Endodermal cell (in vitro differentiated cells): ENCODE measurements around the gene BCDIN3D. TPM values are rescaled to one million over a fixed set of nuclear protein-coding genes. Genes with fewer than 3 reads are reported as not detected.

Experiments
- DNase-seq: peaks from one replicate; pipeline ENCODE4 v3.0.0-alpha.2; 2017
- H3K27ac ChIP-seq: 2 replicates; pipeline ENCODE4 v1.5.1; 2013; ENCODE audit warnings: mild to moderate bottlenecking, low read depth, low read length, moderate library complexity
- H3K27me3 ChIP-seq: 2 replicates; pipeline ENCODE4 v1.6.1; 2013; ENCODE audit warnings: mild to moderate bottlenecking, low read length, moderate library complexity; ENCODE audit not compliant: insufficient read depth, control insufficient read depth, poor library complexity, severe bottlenecking
- H3K36me3 ChIP-seq: 2 replicates; pipeline ENCODE4 v1.7.0; 2013; ENCODE audit warnings: mild to moderate bottlenecking, low read length, moderate library complexity; ENCODE audit not compliant: control insufficient read depth, insufficient read depth
- H3K4me1 ChIP-seq: one replicate; pipeline ENCODE4 v1.7.0; 2013; ENCODE audit warnings: low read length; ENCODE audit not compliant: control insufficient read depth, insufficient read depth
- H3K4me3 ChIP-seq: 2 replicates; pipeline ENCODE4 v1.5.1; 2013; ENCODE audit warnings: mild to moderate bottlenecking, low read length, moderate library complexity
- H3K9ac ChIP-seq: 2 replicates; pipeline ENCODE4 v1.6.1; 2013; ENCODE audit warnings: mild to moderate bottlenecking, low read length, moderate library complexity; ENCODE audit not compliant: poor library complexity, severe bottlenecking; ENCODE audit errors: extremely low read depth
- H3K9me3 ChIP-seq: 2 replicates; pipeline ENCODE4 v1.6.1; 2013; ENCODE audit warnings: mild to moderate bottlenecking, low read length, moderate library complexity; ENCODE audit not compliant: control insufficient read depth
- H3K27ac Mint-ChIP-seq: 2 replicates; pipeline ENCODE4 v1.8.0; 2020; ENCODE audit warnings: mixed read lengths
- H3K27me3 Mint-ChIP-seq: 2 replicates; pipeline ENCODE4 v1.8.0; 2021; ENCODE audit warnings: mild to moderate bottlenecking, mixed read lengths; ENCODE audit not compliant: insufficient read depth
- H3K36me3 Mint-ChIP-seq: 2 replicates; pipeline ENCODE4 v1.8.0; 2020; ENCODE audit warnings: low read depth, mixed read lengths
- H3K4me1 Mint-ChIP-seq: 2 replicates; pipeline ENCODE4 v1.8.0; 2020; ENCODE audit warnings: mixed read lengths
- H3K4me3 Mint-ChIP-seq: 2 replicates; pipeline ENCODE4 v1.8.0; 2020; ENCODE audit warnings: mild to moderate bottlenecking, moderate library complexity, mixed read lengths
- H3K9me3 Mint-ChIP-seq: 2 replicates; pipeline ENCODE4 v1.8.0; 2020; ENCODE audit warnings: mild to moderate bottlenecking, mixed read lengths
- WGBS, 2 experiments: methylation state at CpG; one replicate each; pipeline versions ENCODE4 v1.1.5 to v1.1.7; 2013; ENCODE audit warnings: missing lambda C conversion rate in 2 of 2, mixed read lengths in 1 of 2; ENCODE audit not compliant: insufficient coverage in 1 of 2, insufficient read length in 1 of 2; 5-methylcytosine and 5-hydroxymethylcytosine counted together
- total RNA-seq, 2 donors: library from RNA; stranded (reverse); fragmentation: NEBNext Ultra II Directional in 1 of 2; extraction: Animal tissue kit (Norgen Biotek cat#: 25700) in 1 of 2; gene quantifications; 2 replicates in 1 of 2; 3 replicates in 1 of 2; pipeline ENCODE4 v1.2.1, GENCODE V29; 2021
- TF ChIP-seq, protein P1 (sequence below): fragments of 200-600 bp; sonication (generic); conservative IDR thresholded peaks from 2 replicates; pipeline ENCODE4 v1.5.0; 2021; ENCODE audit warnings: antibody characterized with exemption, mild to moderate bottlenecking

BCDIN3D gene
- total RNA-seq, 2 donors from 2014 or later: 2.8 to 3.8 TPM

DNA sequence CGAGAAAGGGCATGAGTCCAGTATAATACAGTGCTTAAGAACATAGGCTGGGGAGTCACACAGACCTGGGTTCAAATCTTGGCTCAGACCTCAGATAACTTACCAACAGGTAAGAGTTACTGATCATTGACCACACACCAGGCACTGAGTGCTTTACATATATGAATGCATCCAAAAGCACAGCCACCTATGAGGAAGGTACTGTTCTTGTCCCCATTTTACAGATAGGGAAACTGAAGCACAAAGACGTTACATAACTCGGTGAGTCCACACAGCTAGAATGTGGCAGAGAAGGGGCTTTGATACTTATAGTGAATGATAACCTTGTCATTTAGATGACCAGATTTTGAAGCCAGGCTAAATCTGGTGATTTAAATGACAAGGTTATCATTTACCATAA is 33.2 kb upstream of the BCDIN3D start:
- Mint-ChIP-seq H3K4me1 (no peaks in the 10 kb centered on the region), H3K27me3 (peaks cover 3% of the 10 kb centered on the region)
- WGBS, 2 experiments: 88 to 91% methylated on average over 3 of the region's 3 CpGs

DNA sequence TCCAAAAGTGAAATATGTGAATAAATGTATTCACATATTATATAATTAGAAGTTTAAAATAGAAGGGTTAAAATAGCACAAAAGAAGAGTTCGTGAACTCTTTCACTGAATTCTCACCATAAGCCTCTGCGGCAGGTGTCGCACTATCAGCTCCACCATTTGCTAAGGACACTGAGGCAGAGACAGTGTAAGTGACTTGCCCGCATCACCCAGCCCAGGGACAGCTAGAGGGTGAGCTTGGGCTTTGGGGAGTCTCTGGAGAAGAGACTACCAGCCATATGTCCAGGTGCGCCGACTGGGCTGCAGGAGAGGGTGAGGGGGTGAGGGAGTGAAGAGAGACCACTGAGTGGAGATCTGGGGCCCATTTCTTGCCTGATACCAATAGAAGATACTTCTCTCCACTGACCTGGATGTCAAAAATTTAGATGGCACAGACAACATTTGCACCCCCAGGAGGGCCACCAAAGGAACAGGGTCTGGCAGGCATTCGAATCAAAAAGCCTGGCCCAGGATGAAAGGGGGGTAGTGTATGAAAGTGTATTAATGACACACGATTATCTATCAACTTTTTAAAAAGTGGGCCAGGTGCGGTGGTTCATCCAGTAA is 32.3 kb upstream of the BCDIN3D start:
- TF ChIP-seq, protein P1, sequence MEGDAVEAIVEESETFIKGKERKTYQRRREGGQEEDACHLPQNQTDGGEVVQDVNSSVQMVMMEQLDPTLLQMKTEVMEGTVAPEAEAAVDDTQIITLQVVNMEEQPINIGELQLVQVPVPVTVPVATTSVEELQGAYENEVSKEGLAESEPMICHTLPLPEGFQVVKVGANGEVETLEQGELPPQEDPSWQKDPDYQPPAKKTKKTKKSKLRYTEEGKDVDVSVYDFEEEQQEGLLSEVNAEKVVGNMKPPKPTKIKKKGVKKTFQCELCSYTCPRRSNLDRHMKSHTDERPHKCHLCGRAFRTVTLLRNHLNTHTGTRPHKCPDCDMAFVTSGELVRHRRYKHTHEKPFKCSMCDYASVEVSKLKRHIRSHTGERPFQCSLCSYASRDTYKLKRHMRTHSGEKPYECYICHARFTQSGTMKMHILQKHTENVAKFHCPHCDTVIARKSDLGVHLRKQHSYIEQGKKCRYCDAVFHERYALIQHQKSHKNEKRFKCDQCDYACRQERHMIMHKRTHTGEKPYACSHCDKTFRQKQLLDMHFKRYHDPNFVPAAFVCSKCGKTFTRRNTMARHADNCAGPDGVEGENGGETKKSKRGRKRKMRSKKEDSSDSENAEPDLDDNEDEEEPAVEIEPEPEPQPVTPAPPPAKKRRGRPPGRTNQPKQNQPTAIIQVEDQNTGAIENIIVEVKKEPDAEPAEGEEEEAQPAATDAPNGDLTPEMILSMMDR: no peak
- Mint-ChIP-seq H3K27ac (no peak overlapping the region), H3K36me3 (no peaks in the 10 kb centered on the region), H3K9me3 (peaks cover 14% of the 10 kb centered on the region), H3K27me3 (peaks cover 5% of the 10 kb centered on the region), H3K4me3 (no peak overlapping the region), H3K4me1 (no peaks in the 10 kb centered on the region)
- Histone ChIP-seq H3K9ac (no peak overlapping the region), H3K9me3 (no peaks in the 10 kb centered on the region), H3K4me3 (no peak overlapping the region), H3K36me3 (no peaks in the 10 kb centered on the region), H3K27ac (no peak overlapping the region), H3K4me1 (no peaks in the 10 kb centered on the region), H3K27me3 (no peaks in the 10 kb centered on the region)
- DNase-seq: peak; percentile 38
- WGBS, 2 experiments: 92 to 98% methylated on average over 9 of the region's 9 CpGs

More for the DNA sequence above, 33.2 kb upstream of the BCDIN3D start:
- Mint-ChIP-seq H3K36me3 (no peaks in the 10 kb centered on the region), H3K27ac (no peak overlapping the region), H3K4me3 (no peak overlapping the region), H3K9me3 (peaks cover 14% of the 10 kb centered on the region)
- Histone ChIP-seq H3K36me3 (no peaks in the 10 kb centered on the region), H3K9ac (no peak overlapping the region), H3K4me1 (no peaks in the 10 kb centered on the region), H3K27ac (no peak overlapping the region), H3K9me3 (no peaks in the 10 kb centered on the region), H3K4me3 (no peak overlapping the region), H3K27me3 (no peaks in the 10 kb centered on the region)
- peak; percentile 33 for DNase-seq
- TF ChIP-seq, protein P1: no peak

DNA sequence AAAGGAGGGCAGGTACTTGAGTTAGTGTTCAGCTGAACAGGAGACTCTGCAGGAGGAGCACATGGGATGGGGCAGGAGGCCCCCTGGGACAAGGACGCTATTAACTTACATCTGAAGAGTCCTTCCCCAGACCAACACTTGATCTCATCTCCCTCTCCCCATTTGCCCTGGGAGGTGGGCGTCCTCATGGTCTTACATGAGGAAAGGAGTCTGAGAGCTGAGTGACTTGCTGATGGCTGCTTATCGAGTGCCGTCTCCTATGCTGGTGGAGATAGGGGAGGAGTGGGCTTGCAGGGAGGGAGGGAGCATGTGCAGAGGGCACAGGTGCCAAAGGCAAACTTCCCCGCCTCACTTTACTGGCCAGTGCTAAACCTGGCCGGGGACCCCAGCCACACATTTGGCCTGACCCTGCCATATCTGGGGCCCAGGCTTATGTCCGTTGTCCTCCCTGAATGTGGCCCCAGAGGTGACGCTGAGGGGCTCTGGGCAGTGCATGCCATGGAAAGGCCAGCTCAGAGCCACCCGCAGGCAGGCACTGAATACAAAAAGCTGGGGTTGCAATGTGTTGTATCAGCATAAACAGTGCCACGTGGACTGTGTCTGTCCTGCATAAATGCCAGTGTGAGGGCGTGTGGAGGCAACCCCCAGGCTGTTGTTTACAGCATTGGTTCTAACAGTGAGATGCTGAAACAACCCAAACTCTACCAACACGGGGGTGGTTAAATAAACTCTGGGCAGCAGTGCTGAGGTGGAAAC is 31.4 kb upstream of the BCDIN3D start:
- Mint-ChIP-seq H3K4me1 (no peaks in the 10 kb centered on the region), H3K27ac (no peak overlapping the region), H3K4me3 (no peak overlapping the region), H3K9me3 (peaks cover 7% of the 10 kb centered on the region), H3K27me3 (peaks cover 5% of the 10 kb centered on the region), H3K36me3 (no peaks in the 10 kb centered on the region)
- Histone ChIP-seq H3K9me3 (no peaks in the 10 kb centered on the region), H3K4me1 (no peaks in the 10 kb centered on the region), H3K4me3 (no peak overlapping the region), H3K27me3 (no peaks in the 10 kb centered on the region), H3K27ac (no peak overlapping the region), H3K9ac (no peak overlapping the region), H3K36me3 (no peaks in the 10 kb centered on the region)
- WGBS, 2 experiments: 85 to 89% methylated on average over 6 to 12 of the region's 12 CpGs
- TF ChIP-seq, protein P1: no peak
- DNase-seq: peak; percentile 42
